Breast epithelium (tissue), 4 donors: ENCODE measurements around the gene ANKMY1. TPM values are rescaled to one million over a fixed set of nuclear protein-coding genes. Genes with fewer than 3 reads are reported as not detected.

Source experiments
- DNase-seq, 2 donors: peaks; one replicate each; pipeline ENCODE4 v3.0.0-alpha.2; 2019; ENCODE audit warnings: low spot score in 2 of 2
- H3K27ac ChIP-seq, 2 donors: fragments of 200-600 bp; sonication (generic) in 1 of 2; one replicate each; pipeline ENCODE4 v1.5.1; 2016 to 2019; ENCODE audit warnings: mild to moderate bottlenecking in 1 of 2
- H3K27me3 ChIP-seq, 2 donors: fragments of 200-600 bp; sonication (generic) in 1 of 2; one replicate each; pipeline versions ENCODE4 v1.5.1 to v1.6.0; 2017 to 2019; ENCODE audit warnings: control low read depth in 1 of 2, mild to moderate bottlenecking in 1 of 2
- H3K36me3 ChIP-seq: fragments of 200-600 bp; one replicate; pipeline ENCODE4 v1.5.1; 2019
- H3K4me1 ChIP-seq, 2 donors: fragments of 200-600 bp; sonication (generic); one replicate each; pipeline ENCODE4 v1.5.1; 2016 to 2019; ENCODE audit warnings: control low read depth in 1 of 2
- H3K4me3 ChIP-seq, 3 donors: fragments of 200-600 bp; sonication (generic); 1 replicate in 2 of 3; 2 replicates in 1 of 3; pipeline ENCODE4 v1.5.1; 2016 to 2019; ENCODE audit warnings: mild to moderate bottlenecking in 3 of 3, moderate library complexity in 2 of 3
- H3K9me3 ChIP-seq, 2 donors: fragments of 200-600 bp; sonication (generic) in 1 of 2; one replicate each; pipeline ENCODE4 v1.5.1; 2016 to 2019; ENCODE audit warnings: control low read depth in 1 of 2
- CTCF ChIP-seq, 3 donors: fragments of 450-650 bp; IDR thresholded peaks; one replicate each; pipeline ENCODE4 v1.5.1; 2016 to 2017; ENCODE audit warnings: antibody characterized with exemption in 3 of 3, mild to moderate bottlenecking in 3 of 3, moderate library complexity in 3 of 3
- POLR2A ChIP-seq: fragments of 450-650 bp; IDR thresholded peaks from one replicate; pipeline ENCODE4 v1.6.1; 2016; ENCODE audit warnings: antibody characterized with exemption, mild to moderate bottlenecking, moderate library complexity
- POLR2AphosphoS5 ChIP-seq, 3 donors: sonication (generic); formaldehyde crosslinking; IDR thresholded peaks; one replicate each; pipeline ENCODE4 v1.6.1; 2017; ENCODE audit warnings: antibody characterized with exemption in 3 of 3
- intact Hi-C: fragments of 100-400 bp; cut with DNase I; formaldehyde crosslinking; loops from one replicate; pipeline ENCODE4 v1.15.1; 2023; ENCODE audit warnings: low total_unique reads
- total RNA-seq, 3 donors: library from RNA; depleted of rRNA; stranded (reverse); fragments of >200 nt; gene quantifications; one replicate each; pipeline ENCODE4 v1.1.0, GENCODE V29; 2016

Gene ANKMY1
- total RNA-seq, 3 donors from 2014 or later, result 13.0 to 32.8 (median 19.0) TPM

GRCh38 chr2:240530181-240530580 is 27.6 kb downstream of the ANKMY1 start:
- Histone ChIP-seq H3K27ac (no peak overlapping the region), H3K9me3 (peaks cover 10 to 21% of the 10 kb centered on the region in 2 donors), H3K4me3 (no peak overlapping the region), H3K4me1 (no peaks in the 10 kb centered on the region), H3K27me3 (no peaks in the 10 kb centered on the region), H3K36me3 (peaks cover 8% of the 10 kb centered on the region)
- TF ChIP-seq POLR2AphosphoS5 (IDR thresholded peaks at IDR 0.05) (no peak), POLR2A (no peak), CTCF (IDR thresholded peaks at IDR 0.05) (no peak)
- intact Hi-C loops, result no loop called here
- peak in 1 of 2 donors; percentile 9 for DNase-seq

GRCh38 chr2:240529344-240529999 is 28.3 kb downstream of the ANKMY1 start:
- Histone ChIP-seq H3K27ac (no peak overlapping the region), H3K36me3 (peaks cover 8% of the 10 kb centered on the region), H3K9me3 (peaks cover 10 to 21% of the 10 kb centered on the region in 2 donors), H3K4me3 (no peak overlapping the region), H3K27me3 (no peaks in the 10 kb centered on the region), H3K4me1 (no peaks in the 10 kb centered on the region)
- intact Hi-C loops, result no loop called here
- DNase-seq, result peak in 1 of 2 donors; percentile 27
- no peak for TF ChIP-seq POLR2A
- no peak for TF ChIP-seq POLR2AphosphoS5 (IDR thresholded peaks at IDR 0.05)
- TF ChIP-seq CTCF (IDR thresholded peaks at IDR 0.05), result no peak

- H3K27me3 ChIP-seq, result no peaks in the 10 kb centered on the region
- H3K36me3 ChIP-seq, result peaks cover 8% of the 10 kb centered on the region
- H3K9me3 ChIP-seq, result peaks cover 10 to 21% of the 10 kb centered on the region in 2 donors
- peak in 1 of 2 donors; percentile 42 for DNase-seq
- intact Hi-C loops, result no loop called here
- no peak for TF ChIP-seq POLR2AphosphoS5 (IDR thresholded peaks at IDR 0.05)
- TF ChIP-seq POLR2A, result no peak
- TF ChIP-seq CTCF (IDR thresholded peaks at IDR 0.05), result no peak
- no peaks in the 10 kb centered on the region for H3K4me1 ChIP-seq
- H3K4me3 ChIP-seq, result no peak overlapping the region
- no peak overlapping the region for H3K27ac ChIP-seq
Observed at GRCh38 chr2:240528406-240529040, 29.3 kb downstream of the ANKMY1 start.

GRCh38 chr2:240527153-240527750 is 30.5 kb downstream of the ANKMY1 start:
- H3K27ac ChIP-seq, result no peak overlapping the region
- intact Hi-C loops, result no loop called here
- H3K36me3 ChIP-seq, result peaks cover 8% of the 10 kb centered on the region
- no peak overlapping the region for H3K4me3 ChIP-seq
- H3K27me3 ChIP-seq, result no peaks in the 10 kb centered on the region
- no peak for TF ChIP-seq CTCF (IDR thresholded peaks at IDR 0.05)
- no peak for TF ChIP-seq POLR2AphosphoS5 (IDR thresholded peaks at IDR 0.05)
- no peak for TF ChIP-seq POLR2A
- no peak for DNase-seq
- no peaks in the 10 kb centered on the region for H3K4me1 ChIP-seq
- H3K9me3 ChIP-seq, result peaks cover 4 to 10% of the 10 kb centered on the region in 2 donors

- H3K36me3 ChIP-seq, result peaks cover 8% of the 10 kb centered on the region
- DNase-seq, result peak in 1 of 2 donors; percentile 24
Observed at GRCh38 chr2:240526521-240526920, 31.3 kb downstream of the ANKMY1 start.

More at GRCh38 chr2:240526521-240526920, 31.3 kb downstream of the ANKMY1 start:
- H3K27me3 ChIP-seq, result no peaks in the 10 kb centered on the region
- no peak overlapping the region for H3K4me3 ChIP-seq
- no peaks in the 10 kb centered on the region for H3K4me1 ChIP-seq
- H3K27ac ChIP-seq, result no peak overlapping the region
- TF ChIP-seq POLR2A (no peak), POLR2AphosphoS5 (IDR thresholded peaks at IDR 0.05) (no peak), CTCF (IDR thresholded peaks at IDR 0.05) (no peak)
- peaks cover 3 to 4% of the 10 kb centered on the region in 2 donors for H3K9me3 ChIP-seq
- intact Hi-C loops, result no loop called here
